K562 (cell line): ENCODE data around the gene CPED1. TPM values are rescaled to one million over a fixed set of nuclear protein-coding genes. Genes with fewer than 3 reads are reported as not detected.

Source experiments
- BRD9 ChIP-seq: fragments of 450-650 bp; IDR thresholded peaks from 2 replicates; pipeline ENCODE4 v1.6.1; 2018; ENCODE audit warnings: low read depth; ENCODE audit not compliant: partially characterized antibody
- CBFB ChIP-seq: sonication (generic); formaldehyde crosslinking; IDR thresholded peaks from 2 replicates; pipeline ENCODE4 v1.4.0; 2020; ENCODE audit warnings: mild to moderate bottlenecking, missing genetic modification reagents
- CTCFL ChIP-seq: IDR thresholded peaks from 2 replicates; pipeline ENCODE4 v1.6.1; 2011; ENCODE audit warnings: borderline replicate concordance, low read depth, mild to moderate bottlenecking, moderate library complexity, low read length; ENCODE audit not compliant: insufficient read depth, poor library complexity, severe bottlenecking
- NFIX ChIP-seq: fragments of 250-450 bp; sonication (Bioruptor Pico); IDR thresholded peaks from 2 replicates; pipeline ENCODE4 v1.4.0; 2020; ENCODE audit warnings: low read depth, mild to moderate bottlenecking, moderate library complexity
- NR3C1 ChIP-seq: sonication (generic); formaldehyde crosslinking; IDR thresholded peaks from 2 replicates; pipeline ENCODE4 v1.8.1; 2022; ENCODE audit warnings: missing genetic modification reagents
- ZBTB17 ChIP-seq: fragments of 450-650 bp; formaldehyde crosslinking; IDR thresholded peaks from 2 replicates; pipeline ENCODE4 v1.4.0; 2020; ENCODE audit warnings: mild to moderate bottlenecking
- ZNF12 ChIP-seq: sonication (generic); formaldehyde crosslinking; IDR thresholded peaks from 2 replicates; pipeline ENCODE4 v1.4.0; 2020; ENCODE audit warnings: mild to moderate bottlenecking, missing genetic modification reagents
- ZNF121 ChIP-seq: sonication (generic); formaldehyde crosslinking; conservative IDR thresholded peaks from 2 replicates; pipeline ENCODE4 v1.8.0; 2022; ENCODE audit warnings: missing genetic modification reagents
- ZNF174 ChIP-seq: fragments of 250-450 bp; sonication (Bioruptor Pico); IDR thresholded peaks from 2 replicates; pipeline ENCODE4 v1.4.0; 2020; ENCODE audit warnings: mild to moderate bottlenecking
- ZNF316 ChIP-seq: fragments of 450-650 bp; IDR thresholded peaks from 2 replicates; pipeline ENCODE4 v1.6.1; 2016
- ZNF609 ChIP-seq: sonication (generic); formaldehyde crosslinking; IDR thresholded peaks from 2 replicates; pipeline ENCODE4 v1.8.1; 2023; ENCODE audit warnings: missing genetic modification reagents, mild to moderate bottlenecking, borderline replicate concordance
- polyA plus RNA-seq, 8 experiments: library from polyadenylated mRNA; depleted of rRNA in 4 of 8; stranded (reverse) in 5 of 8; unstranded in 3 of 8; fragments of >200 nt; fragmentation: Nextera tagmentation in 2 of 8; fragmentation: Illumina TruSeq in 1 of 8; extraction: Ambion mirVana in 2 of 8; extraction: Trizol in 1 of 8; gene quantifications; 2 replicates each; pipeline versions ENCODE4 v1.2.1 to v1.2.3, GENCODE V29; 2011 to 2014; ENCODE audit warnings: inconsistent platforms in 1 of 8, missing spikeins in 1 of 8
- total RNA-seq, 7 experiments: library from RNA; depleted of rRNA in 6 of 7; stranded (reverse); fragments of >200 nt in 6 of 7; fragmentation: Illumina TruSeq in 2 of 7; extraction: Trizol in 2 of 7; gene quantifications; 2 replicates each; pipeline versions ENCODE4 v1.2.1 to v1.2.3, GENCODE V29; 2011 to 2021; ENCODE audit warnings: low replicate concordance in 1 of 7
- TF ChIP-seq, protein P1 (sequence below): fragments of 250-450 bp; sonication (Bioruptor Pico); IDR thresholded peaks from 2 replicates; pipeline ENCODE4 v1.4.0; 2020

CPED1 gene
- total and polyA plus RNA-seq, 9 of the 15 experiments (the other 6 are each of a cell fraction or from before 2014, with no cell fraction given) = 195 to 393 (median 290) TPM

DNA sequence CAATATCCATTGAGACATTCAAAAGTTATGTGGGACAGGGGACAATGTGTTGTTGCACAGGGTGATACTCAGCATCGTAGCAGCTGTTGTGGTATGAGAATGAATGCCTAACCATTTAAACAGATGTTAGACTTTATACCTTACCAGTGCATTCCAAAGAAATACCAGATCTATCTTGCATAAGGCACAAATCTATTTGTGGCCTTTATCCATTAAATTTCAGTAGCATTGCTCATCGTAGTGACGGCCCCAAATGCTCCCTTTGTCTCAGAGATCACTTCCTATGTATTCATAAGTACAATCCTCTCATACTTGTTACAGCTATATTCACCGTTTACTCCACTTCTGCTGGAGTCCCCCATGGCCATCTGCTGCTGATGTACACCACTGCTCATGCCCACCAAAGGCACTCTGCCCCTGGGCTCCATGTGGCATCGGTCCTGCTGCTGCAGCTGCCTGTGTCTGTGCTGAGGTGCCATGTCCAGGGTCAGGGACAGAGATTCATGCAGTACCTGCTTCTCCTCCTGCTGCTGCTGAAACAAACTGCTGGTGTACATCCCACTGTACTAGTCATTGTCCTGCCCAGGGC lies 96.3 kb downstream of the CPED1 start (continued):
- TF ChIP-seq, protein P1, sequence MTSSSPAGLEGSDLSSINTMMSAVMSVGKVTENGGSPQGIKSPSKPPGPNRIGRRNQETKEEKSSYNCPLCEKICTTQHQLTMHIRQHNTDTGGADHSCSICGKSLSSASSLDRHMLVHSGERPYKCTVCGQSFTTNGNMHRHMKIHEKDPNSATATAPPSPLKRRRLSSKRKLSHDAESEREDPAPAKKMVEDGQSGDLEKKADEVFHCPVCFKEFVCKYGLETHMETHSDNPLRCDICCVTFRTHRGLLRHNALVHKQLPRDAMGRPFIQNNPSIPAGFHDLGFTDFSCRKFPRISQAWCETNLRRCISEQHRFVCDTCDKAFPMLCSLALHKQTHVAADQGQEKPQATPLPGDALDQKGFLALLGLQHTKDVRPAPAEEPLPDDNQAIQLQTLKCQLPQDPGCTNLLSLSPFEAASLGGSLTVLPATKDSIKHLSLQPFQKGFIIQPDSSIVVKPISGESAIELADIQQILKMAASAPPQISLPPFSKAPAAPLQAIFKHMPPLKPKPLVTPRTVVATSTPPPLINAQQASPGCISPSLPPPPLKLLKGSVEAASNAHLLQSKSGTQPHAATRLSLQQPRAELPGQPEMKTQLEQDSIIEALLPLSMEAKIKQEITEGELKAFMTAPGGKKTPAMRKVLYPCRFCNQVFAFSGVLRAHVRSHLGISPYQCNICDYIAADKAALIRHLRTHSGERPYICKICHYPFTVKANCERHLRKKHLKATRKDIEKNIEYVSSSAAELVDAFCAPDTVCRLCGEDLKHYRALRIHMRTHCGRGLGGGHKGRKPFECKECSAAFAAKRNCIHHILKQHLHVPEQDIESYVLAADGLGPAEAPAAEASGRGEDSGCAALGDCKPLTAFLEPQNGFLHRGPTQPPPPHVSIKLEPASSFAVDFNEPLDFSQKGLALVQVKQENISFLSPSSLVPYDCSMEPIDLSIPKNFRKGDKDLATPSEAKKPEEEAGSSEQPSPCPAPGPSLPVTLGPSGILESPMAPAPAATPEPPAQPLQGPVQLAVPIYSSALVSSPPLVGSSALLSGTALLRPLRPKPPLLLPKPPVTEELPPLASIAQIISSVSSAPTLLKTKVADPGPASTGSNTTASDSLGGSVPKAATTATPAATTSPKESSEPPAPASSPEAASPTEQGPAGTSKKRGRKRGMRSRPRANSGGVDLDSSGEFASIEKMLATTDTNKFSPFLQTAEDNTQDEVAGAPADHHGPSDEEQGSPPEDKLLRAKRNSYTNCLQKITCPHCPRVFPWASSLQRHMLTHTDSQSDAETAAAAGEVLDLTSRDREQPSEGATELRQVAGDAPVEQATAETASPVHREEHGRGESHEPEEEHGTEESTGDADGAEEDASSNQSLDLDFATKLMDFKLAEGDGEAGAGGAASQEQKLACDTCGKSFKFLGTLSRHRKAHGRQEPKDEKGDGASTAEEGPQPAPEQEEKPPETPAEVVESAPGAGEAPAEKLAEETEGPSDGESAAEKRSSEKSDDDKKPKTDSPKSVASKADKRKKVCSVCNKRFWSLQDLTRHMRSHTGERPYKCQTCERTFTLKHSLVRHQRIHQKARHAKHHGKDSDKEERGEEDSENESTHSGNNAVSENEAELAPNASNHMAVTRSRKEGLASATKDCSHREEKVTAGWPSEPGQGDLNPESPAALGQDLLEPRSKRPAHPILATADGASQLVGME (CRISPR knock-in tag) = no peak
- TF ChIP-seq NR3C1 (CRISPR knock-in tag) = no peak
- TF ChIP-seq NFIX (CRISPR knock-in tag) = no peak
- TF ChIP-seq ZNF174 (CRISPR knock-in tag) = no peak
- TF ChIP-seq ZNF316 = no peak
- no peak for TF ChIP-seq ZNF121
- TF ChIP-seq CBFB (CRISPR knock-in tag) = no peak
- TF ChIP-seq ZNF609 (CRISPR knock-in tag) = no peak
- TF ChIP-seq BRD9 = no peak
- peak; percentile 69; the same call in 1 of the 2 replicates for TF ChIP-seq ZBTB17 (CRISPR knock-in tag)
- no peak for TF ChIP-seq ZNF12 (CRISPR knock-in tag)
- TF ChIP-seq CTCFL = no peak
